GM10847 (cell line): ENCODE data around the gene ARHGEF19.

Experiments used
- POLR2A ChIP-seq: IDR thresholded peaks from 2 replicates; pipeline ENCODE4 v1.6.1; 2011; ENCODE audit not compliant: insufficient read length; ENCODE audit errors: extremely low read depth

ARHGEF19 gene

DNA sequence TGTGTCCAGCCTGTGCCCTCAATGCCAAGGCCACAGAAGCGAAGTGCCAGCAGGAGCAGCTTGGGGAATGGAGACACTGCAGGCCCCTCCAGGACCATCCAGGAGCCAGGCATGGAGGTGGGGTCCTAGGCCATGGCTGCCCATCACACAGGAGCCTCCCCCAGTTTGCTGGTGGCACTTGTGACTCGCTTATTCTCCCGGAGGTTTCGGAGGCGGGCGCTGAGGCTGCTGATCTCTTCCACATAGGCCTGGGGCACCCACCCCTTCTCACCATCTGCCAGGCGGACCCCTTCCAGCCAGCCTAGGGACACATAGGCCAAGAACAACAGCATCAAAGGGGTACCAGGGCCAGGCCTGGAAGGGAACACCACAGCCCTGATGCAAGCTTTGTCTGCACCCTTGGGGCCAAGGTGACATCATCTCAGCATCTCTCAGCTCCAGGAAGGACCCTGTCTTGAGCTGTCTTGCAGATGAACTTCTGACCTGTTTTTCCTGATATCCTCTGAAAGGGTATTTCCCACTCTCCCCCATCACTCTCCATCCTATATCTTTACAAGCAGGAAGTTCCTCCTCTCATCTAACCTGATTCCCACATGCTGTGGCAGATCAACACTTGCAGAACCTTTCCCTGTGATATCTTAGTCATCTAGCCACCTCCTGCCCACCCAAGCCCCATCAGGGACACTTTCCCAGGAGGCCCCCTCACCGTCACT, 13.9 kb downstream of the ARHGEF19 start:
- no peak for TF ChIP-seq POLR2A

DNA sequence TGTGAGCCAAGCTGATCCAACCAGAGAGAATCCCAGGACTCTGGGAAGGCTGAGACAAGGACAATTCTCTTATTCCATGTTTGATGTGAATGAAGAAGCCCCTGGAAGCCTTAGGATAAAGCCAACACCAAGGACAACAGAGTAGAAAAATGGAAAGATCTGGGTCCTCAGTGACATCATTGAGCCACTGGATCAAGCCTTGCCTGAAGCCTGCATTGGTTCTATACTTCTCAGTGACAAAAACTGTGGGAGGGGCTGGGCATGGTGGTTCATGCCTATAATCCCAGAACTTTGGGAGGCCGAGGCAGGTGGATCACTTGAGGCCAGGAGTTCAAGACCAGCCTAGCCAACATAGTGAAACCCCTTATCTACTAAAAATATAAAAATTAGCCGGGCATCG, 15.6 kb downstream of the ARHGEF19 start:
- no peak for TF ChIP-seq POLR2A

DNA sequence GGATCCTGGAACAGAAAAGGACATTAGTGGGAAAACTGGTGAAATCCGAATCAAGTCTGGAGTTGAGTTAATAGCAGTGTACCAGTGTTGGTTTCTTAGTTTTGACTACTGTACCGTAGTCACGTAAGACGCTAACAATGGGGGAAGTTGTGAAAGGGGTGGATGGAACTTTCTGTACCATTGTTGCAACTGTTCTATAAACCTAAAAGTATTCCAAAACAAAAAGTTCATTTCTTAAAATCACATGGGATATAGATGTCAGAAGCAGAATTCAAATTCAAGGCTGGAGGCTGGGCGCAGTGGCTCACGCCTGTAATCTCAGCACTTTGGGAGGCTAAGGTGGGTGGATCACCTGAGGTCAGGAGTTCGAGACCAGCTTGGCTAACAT, 16.9 kb downstream of the ARHGEF19 start:
- TF ChIP-seq POLR2A: no peak

DNA sequence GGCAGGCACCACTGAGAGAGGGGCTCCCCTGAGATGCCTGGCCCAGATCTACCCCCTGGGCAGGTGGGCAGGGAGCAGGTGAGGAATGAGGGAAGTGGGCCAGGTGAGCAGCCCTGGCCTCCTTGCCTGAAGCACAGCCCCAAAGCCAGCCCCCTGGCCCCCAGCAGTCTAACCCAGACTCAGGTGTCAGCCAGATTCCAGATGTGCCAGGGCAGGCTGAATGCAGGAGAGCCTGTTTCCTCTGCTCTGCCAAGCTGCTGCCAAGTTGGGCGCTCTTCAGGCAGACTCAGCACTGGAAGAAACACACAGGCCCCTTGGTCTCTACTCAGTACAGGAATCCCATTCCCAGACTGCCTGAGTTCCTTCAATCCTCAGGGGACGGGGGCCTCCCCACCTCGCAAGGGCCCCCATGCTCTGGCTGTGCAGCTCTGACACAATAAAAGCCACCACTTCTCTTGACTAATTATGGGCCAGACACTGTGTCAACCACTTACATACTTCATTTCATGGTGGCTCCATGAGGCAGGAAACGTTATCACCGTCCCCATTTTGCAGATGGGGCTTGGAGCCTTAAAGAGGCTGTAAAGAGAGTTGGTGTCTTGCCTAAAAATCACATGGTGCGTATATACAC, 20.4 kb downstream of the ARHGEF19 start:
- TF ChIP-seq POLR2A: no peak

DNA sequence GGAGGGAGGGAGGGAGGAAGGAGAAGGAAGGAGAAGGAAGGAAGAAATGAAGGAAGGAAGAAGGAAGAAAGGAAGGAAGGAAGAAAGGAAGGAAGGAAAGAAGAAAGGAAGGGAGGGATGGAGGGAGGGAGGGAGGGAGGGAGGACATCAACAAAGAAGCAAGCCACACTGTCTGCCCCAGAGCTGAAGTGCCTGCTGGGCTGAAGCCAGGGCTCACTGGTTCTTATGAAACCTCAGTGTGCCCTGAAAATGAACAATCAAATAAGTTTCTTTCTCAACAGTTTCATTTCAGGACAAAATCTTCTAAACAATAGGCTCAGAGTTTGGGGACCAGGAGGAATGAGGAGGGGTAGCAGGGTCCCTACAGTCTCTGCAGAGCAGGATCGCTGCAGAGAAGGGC, 21.1 kb downstream of the ARHGEF19 start:
- TF ChIP-seq POLR2A: no peak

DNA sequence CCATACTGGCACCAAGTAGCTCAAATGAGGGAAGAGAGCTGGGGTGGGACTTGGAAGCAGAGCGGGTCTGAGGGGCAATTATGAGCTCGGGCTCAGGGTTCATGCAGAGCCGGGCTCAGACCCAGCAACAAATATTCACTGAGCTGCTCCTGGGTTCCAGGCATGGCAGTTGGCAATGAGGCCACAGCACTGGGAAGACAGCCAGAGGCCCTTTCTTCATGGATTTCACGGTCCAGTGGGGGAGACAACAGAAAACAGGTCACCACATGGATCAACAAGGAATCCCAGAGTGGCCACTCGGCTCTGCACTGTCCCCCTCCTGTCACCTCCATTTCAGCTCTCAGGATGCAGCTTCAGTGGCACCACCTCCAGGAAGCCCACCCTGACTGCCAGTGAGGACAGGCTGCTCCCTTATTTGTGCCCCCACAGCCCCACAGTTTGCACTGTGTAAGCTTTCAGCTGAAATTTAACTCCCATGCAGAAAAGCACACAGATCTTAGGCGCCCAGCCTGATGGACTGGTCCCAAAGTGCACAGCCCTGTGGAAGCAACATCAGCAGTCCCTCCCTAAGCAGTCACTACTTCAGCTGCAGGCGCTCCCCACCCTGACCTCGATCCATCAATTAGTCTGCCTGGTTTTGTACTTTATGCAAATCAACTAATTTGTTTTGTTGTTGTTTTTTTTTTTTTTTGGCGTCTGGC, 22.4 kb downstream of the ARHGEF19 start:
- TF ChIP-seq POLR2A: no peak

DNA sequence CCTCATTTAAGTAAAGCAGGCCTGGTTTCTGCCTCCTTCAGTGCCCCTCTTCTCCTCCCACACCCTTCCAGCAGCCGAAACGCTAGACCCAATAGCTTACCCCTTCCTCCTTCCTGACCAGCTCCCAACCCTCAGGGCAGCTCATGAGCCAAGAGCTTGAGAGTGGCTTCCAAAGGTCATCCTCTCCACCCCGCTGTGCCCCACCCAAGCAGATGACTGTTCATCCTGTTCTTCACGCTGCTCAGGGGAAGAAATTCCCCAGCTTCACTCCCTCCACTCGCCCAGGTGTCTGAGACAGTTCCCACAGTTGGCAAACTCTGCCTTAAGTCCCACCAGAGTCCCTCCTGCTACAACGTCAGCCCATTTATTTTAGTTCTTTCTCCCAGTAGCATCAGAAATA, 23.4 kb downstream of the ARHGEF19 start:
- TF ChIP-seq POLR2A: no peak

DNA sequence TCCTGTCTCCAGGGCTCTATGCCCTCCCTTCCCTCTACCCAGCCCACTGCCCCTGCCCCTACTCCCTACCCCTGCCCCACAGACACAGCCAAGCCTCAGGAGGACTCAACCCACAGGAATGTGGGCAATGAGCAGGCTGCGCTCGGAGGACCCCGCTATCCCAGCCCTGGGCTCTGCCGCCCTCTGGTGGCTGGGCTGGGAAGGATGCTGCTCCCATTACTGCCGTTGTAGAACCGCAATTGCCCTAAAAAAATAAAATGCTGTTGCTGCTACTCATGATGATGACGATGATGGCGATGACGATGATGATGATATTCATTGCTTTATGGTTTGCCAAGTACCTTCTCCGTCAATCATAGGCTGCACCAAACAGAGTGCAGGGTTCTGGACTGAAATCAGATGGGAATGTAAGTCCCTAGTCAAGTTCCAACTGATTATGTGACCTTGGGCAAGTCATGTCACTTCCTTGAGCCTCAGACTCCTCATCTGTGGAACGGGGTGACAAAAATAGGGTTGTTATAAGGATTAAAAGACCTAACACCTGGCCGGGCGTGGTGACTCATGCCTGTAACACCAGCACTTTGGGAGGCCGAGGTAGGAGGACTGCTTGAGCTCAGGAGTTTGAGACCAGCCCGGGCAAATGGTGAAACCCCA, 24.6 kb downstream of the ARHGEF19 start:
- no peak for TF ChIP-seq POLR2A

DNA sequence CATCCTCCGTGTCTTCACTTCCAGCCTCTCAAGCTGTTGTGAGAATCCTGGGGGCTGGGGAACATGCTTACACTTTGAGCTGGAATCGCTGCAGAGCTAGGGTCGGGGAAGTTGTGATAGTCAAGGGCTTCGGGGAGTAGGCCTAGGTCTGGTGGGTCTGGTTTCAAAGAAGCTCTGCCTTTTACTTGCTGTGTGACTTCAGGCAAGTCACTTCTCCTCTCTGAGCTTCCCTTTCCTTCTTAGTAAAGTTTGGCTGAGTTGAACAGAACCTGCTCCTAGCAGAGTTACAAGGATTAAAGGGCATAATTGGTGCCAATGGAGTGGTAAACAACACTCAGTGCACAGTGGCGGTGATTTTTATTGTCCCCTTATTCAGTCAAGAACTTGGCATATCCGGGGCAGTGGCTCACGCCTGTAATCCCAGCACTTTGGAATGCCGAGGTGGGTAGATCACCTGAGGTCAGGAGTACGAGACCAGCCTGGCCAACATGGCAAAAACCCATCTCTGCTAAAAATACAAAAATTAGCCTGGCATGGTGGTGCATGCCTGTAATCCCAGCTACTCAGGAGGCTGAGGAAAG, 25.7 kb downstream of the ARHGEF19 start:
- no peak for TF ChIP-seq POLR2A

DNA sequence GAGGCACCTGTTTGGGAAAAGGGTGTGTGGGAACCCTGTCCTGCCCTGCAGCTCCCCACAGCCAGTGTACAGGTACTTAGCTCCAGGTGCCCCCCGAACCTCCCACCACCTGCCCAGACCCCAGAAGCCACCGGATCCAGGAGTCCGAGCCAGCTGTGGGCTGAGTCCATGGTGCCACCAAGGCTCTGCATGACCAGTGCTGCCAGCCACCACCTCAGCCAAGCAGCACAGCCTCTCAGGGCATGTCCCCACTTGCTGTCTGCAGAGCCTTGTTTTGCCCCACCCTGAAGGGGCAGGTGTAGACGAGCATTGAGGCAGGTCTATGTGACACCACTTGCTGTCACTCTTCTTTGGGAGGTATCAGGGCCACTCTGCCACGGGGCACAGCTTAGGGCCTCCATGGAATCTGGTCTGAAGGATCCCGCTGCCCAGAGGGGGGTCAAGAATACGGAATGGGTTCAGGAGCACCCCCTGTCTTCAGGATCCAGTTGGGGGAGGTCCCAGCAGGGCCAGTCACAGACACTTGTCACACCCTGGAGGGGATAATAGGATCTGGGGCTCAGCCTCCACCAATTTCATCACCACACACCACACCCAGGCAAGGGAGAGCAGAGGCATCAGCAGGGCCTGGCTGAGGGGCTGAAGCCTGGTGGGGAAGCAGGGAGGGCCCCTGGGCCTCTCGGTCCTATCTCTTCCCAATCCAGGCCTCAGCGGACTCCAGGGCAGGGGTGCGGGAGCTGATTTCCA, 27.7 kb downstream of the ARHGEF19 start:
- TF ChIP-seq POLR2A: no peak

DNA sequence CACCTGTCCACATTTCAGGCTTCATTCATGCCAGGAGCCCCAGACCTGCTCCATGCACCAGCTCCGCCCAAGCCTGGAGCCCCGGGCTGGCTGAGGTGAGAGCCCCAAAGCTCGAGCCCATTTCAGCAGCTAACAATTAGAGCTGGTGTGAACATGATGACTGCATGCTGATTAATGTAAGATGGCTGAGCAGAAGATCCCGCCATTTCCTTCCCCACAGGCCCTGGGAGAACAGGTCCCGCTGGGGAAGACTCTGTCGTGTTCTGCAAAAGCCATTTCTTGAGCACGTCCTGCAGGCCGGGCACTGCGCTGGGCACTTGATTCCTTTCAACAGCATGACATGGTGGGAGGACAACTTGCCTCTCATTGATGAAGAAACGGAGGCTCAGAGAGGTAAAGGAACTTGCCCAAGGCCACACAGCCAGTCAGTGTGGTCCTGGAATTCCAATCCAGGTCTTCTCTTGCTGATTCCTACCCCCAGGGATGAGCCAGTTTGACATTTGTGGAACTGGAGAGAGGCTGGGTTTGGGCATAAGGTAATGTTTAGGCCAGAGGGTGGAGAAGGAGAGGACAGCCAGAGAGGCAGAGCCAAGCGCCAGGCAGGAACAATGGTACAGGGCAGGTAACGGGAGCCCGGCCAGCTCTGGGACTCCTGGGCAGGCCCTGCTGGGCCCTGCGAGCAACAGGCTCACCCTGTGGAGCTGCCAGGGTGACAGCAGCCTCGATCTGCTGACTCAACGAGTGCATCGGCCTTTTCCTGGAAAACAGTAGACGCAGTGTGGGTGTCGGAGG, 28.5 kb downstream of the ARHGEF19 start:
- no peak for TF ChIP-seq POLR2A

DNA sequence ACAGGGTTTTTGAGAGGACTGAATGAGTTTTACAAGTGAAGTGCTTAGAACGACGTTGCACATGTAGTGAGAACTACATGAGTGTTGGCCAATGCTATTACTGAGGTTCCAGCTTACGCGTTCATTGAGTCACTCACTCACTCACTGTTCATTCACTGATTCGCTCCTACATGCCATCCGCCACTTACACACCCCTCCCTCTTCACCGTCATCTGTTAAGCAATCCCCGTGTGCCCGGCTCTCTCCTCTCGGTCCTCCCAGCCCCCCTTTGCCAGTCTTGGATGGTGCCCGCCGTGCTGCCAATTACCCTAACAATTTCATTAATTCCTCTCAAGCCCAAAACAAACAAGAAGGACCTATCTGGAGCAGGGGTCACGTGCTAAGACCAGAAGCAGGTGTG, 29.3 kb downstream of the ARHGEF19 start:
- TF ChIP-seq POLR2A: no peak

DNA sequence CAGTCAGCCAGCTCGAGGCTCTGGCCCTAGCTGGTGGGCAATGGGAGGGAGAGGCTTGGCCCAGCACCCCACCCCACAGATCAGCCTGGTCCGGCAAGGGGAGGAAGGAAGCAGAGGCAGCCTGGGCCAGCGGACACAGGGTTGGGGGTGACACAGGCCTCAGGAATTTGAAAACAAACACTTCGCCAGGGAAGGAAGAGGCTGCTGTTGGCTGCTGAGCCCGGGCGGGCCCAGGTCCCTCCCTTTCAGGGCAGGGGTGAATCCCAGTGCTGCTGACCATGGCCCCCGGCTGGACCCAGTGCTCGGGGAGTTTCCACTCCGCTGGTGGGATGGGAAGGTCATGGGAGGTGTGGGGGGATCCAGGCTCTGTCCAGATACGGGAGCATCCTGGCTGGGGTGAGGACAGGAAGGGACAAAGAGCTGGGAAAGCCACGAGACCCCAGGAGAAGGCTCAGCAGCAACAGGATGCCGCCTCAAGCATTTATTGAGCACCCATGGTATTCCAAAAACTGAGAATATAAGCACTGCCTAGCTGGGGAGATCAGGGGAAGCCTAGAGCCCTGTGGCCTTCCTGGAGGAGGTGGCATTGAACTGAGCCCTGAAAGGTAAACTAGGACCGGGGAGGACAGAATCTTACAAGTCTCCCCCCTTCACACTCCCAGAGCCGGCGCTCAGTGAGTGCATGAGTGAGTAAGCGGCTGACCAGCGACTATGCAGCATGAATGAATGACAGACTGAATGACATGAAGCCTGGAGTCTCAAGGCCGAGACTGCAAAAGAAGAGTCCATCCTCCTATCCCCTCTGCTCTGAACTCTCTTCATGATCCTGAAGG, 30.3 kb downstream of the ARHGEF19 start:
- no peak for TF ChIP-seq POLR2A

DNA sequence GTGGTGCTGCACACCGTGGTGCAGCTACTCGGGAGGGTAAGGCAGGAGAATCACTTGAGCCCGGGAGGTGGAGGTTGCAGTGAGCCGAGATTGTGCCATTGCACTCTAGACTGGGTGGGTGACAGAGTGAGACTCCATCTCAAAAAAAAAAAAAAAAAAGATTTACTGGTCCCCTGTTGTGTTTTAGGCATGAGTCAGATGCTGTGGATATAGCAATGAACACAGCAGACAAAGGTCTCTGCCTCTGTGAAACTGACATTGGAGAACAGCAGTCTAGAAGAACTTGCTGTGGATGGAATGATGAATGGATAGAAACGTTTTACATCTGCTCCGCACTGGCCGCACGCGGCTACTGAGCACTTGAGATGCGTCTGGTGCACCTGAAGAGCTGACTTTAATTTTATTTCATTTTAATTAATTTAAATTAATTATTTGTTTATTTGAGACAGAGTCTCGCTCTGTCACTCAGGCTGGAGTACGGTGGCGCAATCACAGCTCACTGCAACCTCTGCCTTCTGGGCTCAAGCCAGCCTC, 32.1 kb downstream of the ARHGEF19 start:
- no peak for TF ChIP-seq POLR2A
